ENCODE results near the gene PGAP3. TPM values are rescaled to one million over a fixed set of nuclear protein-coding genes. Genes with fewer than 3 reads are reported as not detected.

Gene PGAP3
- total RNA-seq, 1 experiment from 2014 or later: 29.0 TPM

GRCh38 chr17:39701784-39702422 lies 14.0 kb upstream of the PGAP3 start:
- H2BK20ac ChIP-seq (ENCODE audit: low read depth, low read length, poor library complexity, severe bottlenecking): no peak overlapping the region

More at GRCh38 chr17:39701784-39702422, 14.0 kb upstream of the PGAP3 start:
- Mint-ChIP-seq H3K4me1 (peaks cover 61 to 71% of the 10 kb centered on the region in 2 experiments), H3K27me3 (ENCODE audit: low read depth) (no peaks in the 10 kb centered on the region; the same call in 1 of the 2 replicates), H3K9me3 (no peaks in the 10 kb centered on the region), H3K36me3 (ENCODE audit: insufficient read depth in 1 of 3, low read depth in 3 of 3) (peaks cover 12 to 36% (median 26%) of the 10 kb centered on the region in 3 experiments), H3K4me3 (peak overlapping the region; percentile 92 to 97), H3K27ac (peak overlapping the region; percentile 57 to 88 (median 76); a peak in 3 of 7 replicates)
- H4K8ac ChIP-seq (replicated peaks; ENCODE audit: insufficient read length, low read depth, low read length): no peak overlapping the region
- H2BK15ac ChIP-seq (ENCODE audit: low read depth, low read length): no peak overlapping the region
- no peak overlapping the region for H3K9ac ChIP-seq (ENCODE audit: extremely low read depth, insufficient read length, low read length)
- no peak overlapping the region for H3K56ac ChIP-seq (ENCODE audit: insufficient read length, low read depth, low read length)
- H3K27me3 ChIP-seq (ENCODE audit: insufficient read depth, low read length): no peaks in the 10 kb centered on the region
- peak overlapping the region; percentile 95 for H3K4me2 ChIP-seq (ENCODE audit: insufficient read depth, insufficient read length, low read length)
- no peaks in the 10 kb centered on the region for H3K9me3 ChIP-seq (ENCODE audit: control insufficient read depth, low read depth, low read length)
- TF ChIP-seq, protein P1, sequence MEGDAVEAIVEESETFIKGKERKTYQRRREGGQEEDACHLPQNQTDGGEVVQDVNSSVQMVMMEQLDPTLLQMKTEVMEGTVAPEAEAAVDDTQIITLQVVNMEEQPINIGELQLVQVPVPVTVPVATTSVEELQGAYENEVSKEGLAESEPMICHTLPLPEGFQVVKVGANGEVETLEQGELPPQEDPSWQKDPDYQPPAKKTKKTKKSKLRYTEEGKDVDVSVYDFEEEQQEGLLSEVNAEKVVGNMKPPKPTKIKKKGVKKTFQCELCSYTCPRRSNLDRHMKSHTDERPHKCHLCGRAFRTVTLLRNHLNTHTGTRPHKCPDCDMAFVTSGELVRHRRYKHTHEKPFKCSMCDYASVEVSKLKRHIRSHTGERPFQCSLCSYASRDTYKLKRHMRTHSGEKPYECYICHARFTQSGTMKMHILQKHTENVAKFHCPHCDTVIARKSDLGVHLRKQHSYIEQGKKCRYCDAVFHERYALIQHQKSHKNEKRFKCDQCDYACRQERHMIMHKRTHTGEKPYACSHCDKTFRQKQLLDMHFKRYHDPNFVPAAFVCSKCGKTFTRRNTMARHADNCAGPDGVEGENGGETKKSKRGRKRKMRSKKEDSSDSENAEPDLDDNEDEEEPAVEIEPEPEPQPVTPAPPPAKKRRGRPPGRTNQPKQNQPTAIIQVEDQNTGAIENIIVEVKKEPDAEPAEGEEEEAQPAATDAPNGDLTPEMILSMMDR (conservative IDR thresholded peaks at IDR 0.05): no peak
- WGBS (ENCODE audit: extremely low coverage, insufficient read length, low lambda C conversion rate): no CpG with 5 or more reads among the region's 4 CpGs
- H3K4ac ChIP-seq (ENCODE audit: low read depth, low read length): no peak overlapping the region
- no peak overlapping the region for H3K23ac ChIP-seq (ENCODE audit: insufficient read length, low read depth, low read length)
- H3K79me2 ChIP-seq (ENCODE audit: insufficient read depth, low read length): peaks cover 49% of the 10 kb centered on the region
- no peak overlapping the region for H4K5ac ChIP-seq (ENCODE audit: insufficient read length, low read depth, low read length)
- no peak overlapping the region for H3K27ac ChIP-seq (ENCODE audit: insufficient read length, low read depth, low read length)
- no peak overlapping the region for H2AK5ac ChIP-seq (ENCODE audit: insufficient read length, low read length)
- no peaks in the 10 kb centered on the region for H3K79me1 ChIP-seq (ENCODE audit: insufficient read depth, low read depth, low read length, poor library complexity, severe bottlenecking)
- no peak overlapping the region for H2BK120ac ChIP-seq (ENCODE audit: low read depth, low read length, poor library complexity, severe bottlenecking)
- H2BK12ac ChIP-seq (ENCODE audit: insufficient read length, low read depth, low read length): no peak overlapping the region
- H4K91ac ChIP-seq (ENCODE audit: insufficient read length, low read depth, low read length): no peak overlapping the region
- H2BK5ac ChIP-seq (ENCODE audit: insufficient read length, low read length): no peak overlapping the region
- no peak overlapping the region for H3T11ph ChIP-seq (ENCODE audit: low read length)
- H2AFZ ChIP-seq (ENCODE audit: low read length): no peak overlapping the region
- no peak for DNase-seq
- H4K20me1 ChIP-seq (ENCODE audit: control insufficient read depth, insufficient read depth, insufficient read length): no peaks in the 10 kb centered on the region
- peaks cover 18% of the 10 kb centered on the region for H3K4me1 ChIP-seq (ENCODE audit: insufficient read depth, low read length)
- peaks cover 8% of the 10 kb centered on the region for H3K23me2 ChIP-seq (ENCODE audit: insufficient read length, low read depth, low read length, poor library complexity, severe bottlenecking)
- H3K14ac ChIP-seq (ENCODE audit: insufficient read depth, low read length): no peak overlapping the region
- H3K18ac ChIP-seq (ENCODE audit: insufficient read length, low read depth, low read length): no peak overlapping the region
